HG02981 (cell line): Measurements from ENCODE around the gene ARVCF.

Experiments used
- ATAC-seq: cut with Tn5 transposase; IDR thresholded peaks from one replicate; pipeline ENCODE4 v1.9.1; 2021; ENCODE audit warnings: mild to moderate bottlenecking, moderate library complexity; ENCODE audit not compliant: unreplicated experiment

Gene ARVCF

GRCh38 chr22:20054034-20054427 is 37.4 kb upstream of the ARVCF start:
- ATAC-seq: no peak

GRCh38 chr22:20053407-20054033 is 36.9 kb upstream of the ARVCF start:
- ATAC-seq: no peak

GRCh38 chr22:20052309-20053259 is 36.0 kb upstream of the ARVCF start:
- ATAC-seq: no peak

- no peak for ATAC-seq
Observed at GRCh38 chr22:20051927-20052308, 35.3 kb upstream of the ARVCF start.

- ATAC-seq: no peak
Observed at GRCh38 chr22:20046730-20047129, 30.1 kb upstream of the ARVCF start.

- ATAC-seq: no peak
Observed at GRCh38 chr22:20044495-20045151, 28.0 kb upstream of the ARVCF start.

GRCh38 chr22:20043997-20044342 is 27.3 kb upstream of the ARVCF start:
- ATAC-seq: no peak

GRCh38 chr22:20043057-20043996 is 26.7 kb upstream of the ARVCF start:
- ATAC-seq: no peak

- no peak for ATAC-seq
Observed at GRCh38 chr22:20040327-20041200, 23.9 kb upstream of the ARVCF start.

GRCh38 chr22:20039683-20040325 is 23.2 kb upstream of the ARVCF start:
- ATAC-seq: no peak

GRCh38 chr22:20038574-20038973 is 22.0 kb upstream of the ARVCF start:
- no peak for ATAC-seq

- ATAC-seq: no peak
Observed at GRCh38 chr22:20037419-20037818, 20.8 kb upstream of the ARVCF start.

GRCh38 chr22:20036535-20037392 is 20.1 kb upstream of the ARVCF start:
- ATAC-seq: no peak

GRCh38 chr22:20036084-20036482 is 19.5 kb upstream of the ARVCF start:
- no peak for ATAC-seq

- ATAC-seq: no peak
Observed at GRCh38 chr22:20035375-20036083, 18.9 kb upstream of the ARVCF start.

- ATAC-seq: no peak
Observed at GRCh38 chr22:20034143-20034542, 17.5 kb upstream of the ARVCF start.

GRCh38 chr22:20033045-20033706 is 16.6 kb upstream of the ARVCF start:
- ATAC-seq: no peak
